Activated CD8-positive, alpha-beta memory T cell treated with anti-CD3 and anti-CD28 coated beads, Interleukin-2, amount 50 U/mL, for 24 hours (primary cell): ENCODE data around the gene WDR48.

Source experiments
- DNase-seq: peaks from one replicate; pipeline ENCODE4 v3.0.0-alpha.2; 2020; ENCODE audit errors: extremely low read depth

The WDR48 gene

GRCh38 chr3:39140341-39140971 lies 88.6 kb downstream of the WDR48 start:
- DNase-seq = no peak

GRCh38 chr3:39141171-39141995 lies 89.6 kb downstream of the WDR48 start:
- no peak for DNase-seq

DNA sequence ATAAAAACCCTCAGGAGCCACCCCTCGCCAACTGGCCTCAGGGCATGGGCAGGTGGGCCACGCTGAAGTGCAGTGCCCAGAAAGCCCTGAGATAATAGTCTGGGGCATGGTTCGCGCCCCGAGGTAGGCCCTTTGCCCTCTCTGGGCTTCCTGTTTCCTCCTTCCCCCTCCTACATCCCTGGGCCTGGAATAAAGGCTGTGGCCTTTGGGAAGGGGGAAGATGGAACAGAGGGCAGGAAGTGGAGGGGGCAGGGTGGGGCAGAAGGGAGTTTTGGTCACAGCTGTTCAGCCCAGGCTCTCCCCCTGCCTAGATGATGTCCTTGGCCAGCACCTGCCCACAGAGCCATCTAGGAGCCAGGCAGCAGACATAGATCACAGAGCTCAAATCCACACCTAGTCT lies 90.3 kb downstream of the WDR48 start:
- no peak for DNase-seq

- DNase-seq = no peak
These were observed 91.5 kb downstream of the WDR48 start for GRCh38 chr3:39143051-39143885.

DNA sequence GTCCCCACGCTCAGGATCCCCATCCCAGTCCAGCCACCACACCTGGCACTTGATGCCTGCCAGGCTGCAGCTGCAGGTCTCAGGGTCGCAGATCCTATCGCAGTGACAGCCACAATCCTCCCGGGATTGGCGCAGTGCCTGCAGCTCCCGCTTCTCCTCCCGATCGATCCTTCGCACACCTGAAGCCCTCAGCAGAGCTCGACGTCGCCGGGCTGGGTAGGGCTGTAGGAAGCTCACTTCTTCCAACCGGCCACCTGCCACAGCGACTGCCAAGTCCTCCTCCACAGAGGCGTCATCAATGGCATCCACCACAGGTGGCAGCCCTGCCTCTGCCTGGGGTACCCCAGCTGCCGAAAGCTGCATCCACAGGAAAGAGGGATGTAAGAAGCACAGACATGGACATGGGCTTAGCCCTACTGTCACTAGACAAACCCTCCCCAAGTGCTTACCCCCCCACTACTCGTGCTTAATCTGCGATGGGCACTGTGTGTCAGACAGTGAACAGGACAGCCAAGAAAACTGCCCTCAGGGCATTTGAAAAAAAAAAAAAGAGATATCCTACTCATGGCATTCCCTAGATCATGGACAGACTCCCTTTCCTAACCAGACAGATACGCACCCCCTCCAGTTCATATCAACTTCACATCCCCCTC lies 92.4 kb downstream of the WDR48 start:
- no peak for DNase-seq

- DNase-seq = no peak
These were observed 93.0 kb downstream of the WDR48 start for GRCh38 chr3:39144748-39145380.

DNA sequence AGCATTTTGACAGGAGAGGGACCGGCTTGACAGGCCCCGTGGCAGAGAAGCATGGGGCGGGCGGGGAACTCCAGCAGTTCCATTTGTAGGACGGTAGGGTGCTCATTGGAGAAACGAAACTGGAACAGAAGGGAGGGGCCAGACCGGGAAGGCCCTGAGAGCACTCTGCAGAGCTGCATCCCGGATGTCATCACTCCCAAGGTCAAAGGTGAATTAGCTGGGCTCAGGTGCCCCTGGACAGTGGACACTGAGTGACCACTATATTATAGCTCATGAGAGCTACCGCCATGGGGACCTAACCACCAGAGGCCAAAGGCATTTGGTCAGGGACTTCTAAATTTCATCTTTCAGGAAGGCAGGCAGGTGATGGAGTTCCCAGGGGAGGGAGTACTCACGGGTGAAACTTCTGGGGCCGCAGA lies 94.3 kb downstream of the WDR48 start:
- no peak for DNase-seq
